GM12873 (cell line): Measurements from ENCODE around the gene ENDOU.

ENCODE experiments used
- CTCF ChIP-seq: IDR thresholded peaks from 2 replicates; pipeline ENCODE4 v1.5.1; 2012; ENCODE audit warnings: low read depth, mild to moderate bottlenecking, moderate library complexity, low read length, control low read depth; ENCODE audit not compliant: insufficient read depth; ENCODE audit errors: missing control alignments

ENDOU gene

GRCh38 chr12:47721431-47721973 is 3.8 kb downstream of the ENDOU start:
- no peak for TF ChIP-seq CTCF

GRCh38 chr12:47718531-47718930 is 6.8 kb downstream of the ENDOU start:
- no peak for TF ChIP-seq CTCF

- peak; percentile 89 for TF ChIP-seq CTCF
These were observed 7.7 kb downstream of the ENDOU start for GRCh38 chr12:47717443-47718193.

GRCh38 chr12:47717046-47717442 is 8.2 kb downstream of the ENDOU start:
- TF ChIP-seq CTCF: no peak

GRCh38 chr12:47715877-47716548 is 9.3 kb downstream of the ENDOU start:
- no peak for TF ChIP-seq CTCF

GRCh38 chr12:47715393-47715876 is 9.9 kb downstream of the ENDOU start:
- TF ChIP-seq CTCF: peak; percentile 82

GRCh38 chr12:47714826-47715386 is 10.4 kb downstream of the ENDOU start:
- no peak for TF ChIP-seq CTCF
